ENCODE results near the gene TMEM245.
"Not testable (repeated sequence)": the region's sequence is repeated elsewhere in the genome, so short reads cannot be mapped to it uniquely, and the experiment has no call there.

TMEM245 gene

GRCh38 chr9:109129470-109130197 lies 9.9 kb upstream of the TMEM245 start:
- DNase-seq: no peak

DNA sequence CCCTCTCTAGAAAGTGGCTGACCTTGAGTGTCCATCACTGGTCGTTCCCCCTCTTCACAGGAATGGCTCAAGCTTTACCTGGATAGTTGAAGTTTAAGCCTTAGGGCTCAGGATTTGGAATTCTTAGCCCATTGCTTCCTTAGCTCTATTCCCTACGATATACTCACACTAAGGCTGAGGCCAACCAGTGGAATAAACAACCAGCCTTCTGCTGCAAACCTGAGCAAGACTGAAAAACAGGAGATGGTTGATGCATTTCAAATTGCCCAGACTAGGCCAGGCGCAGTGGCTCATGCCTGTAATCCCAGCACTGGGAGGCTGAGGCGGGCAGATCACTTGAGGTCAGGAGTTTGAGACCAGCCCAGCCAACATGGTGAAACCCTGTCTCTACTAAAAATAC lies 6.9 kb upstream of the TMEM245 start:
- DNase-seq: not testable (repeated sequence)

DNA sequence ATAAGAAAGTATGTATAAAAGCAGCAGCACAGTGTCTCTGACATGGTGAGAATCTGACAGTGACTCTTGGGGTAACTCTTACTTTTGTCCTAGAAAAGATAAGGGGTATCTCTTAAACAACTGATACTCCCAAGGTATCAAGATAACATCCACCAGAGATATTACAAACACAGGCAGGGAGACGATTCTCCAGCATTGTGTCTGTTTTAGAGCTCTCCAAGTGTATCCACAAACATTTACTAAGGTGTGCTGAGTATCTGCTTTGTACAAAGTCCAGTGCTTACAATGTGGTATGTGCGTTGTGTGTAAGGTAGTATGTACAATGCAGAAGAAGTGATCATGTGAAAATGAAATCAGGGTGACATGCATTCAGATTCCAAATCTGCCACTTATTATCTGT lies 4.4 kb upstream of the TMEM245 start:
- no peak for DNase-seq

DNA sequence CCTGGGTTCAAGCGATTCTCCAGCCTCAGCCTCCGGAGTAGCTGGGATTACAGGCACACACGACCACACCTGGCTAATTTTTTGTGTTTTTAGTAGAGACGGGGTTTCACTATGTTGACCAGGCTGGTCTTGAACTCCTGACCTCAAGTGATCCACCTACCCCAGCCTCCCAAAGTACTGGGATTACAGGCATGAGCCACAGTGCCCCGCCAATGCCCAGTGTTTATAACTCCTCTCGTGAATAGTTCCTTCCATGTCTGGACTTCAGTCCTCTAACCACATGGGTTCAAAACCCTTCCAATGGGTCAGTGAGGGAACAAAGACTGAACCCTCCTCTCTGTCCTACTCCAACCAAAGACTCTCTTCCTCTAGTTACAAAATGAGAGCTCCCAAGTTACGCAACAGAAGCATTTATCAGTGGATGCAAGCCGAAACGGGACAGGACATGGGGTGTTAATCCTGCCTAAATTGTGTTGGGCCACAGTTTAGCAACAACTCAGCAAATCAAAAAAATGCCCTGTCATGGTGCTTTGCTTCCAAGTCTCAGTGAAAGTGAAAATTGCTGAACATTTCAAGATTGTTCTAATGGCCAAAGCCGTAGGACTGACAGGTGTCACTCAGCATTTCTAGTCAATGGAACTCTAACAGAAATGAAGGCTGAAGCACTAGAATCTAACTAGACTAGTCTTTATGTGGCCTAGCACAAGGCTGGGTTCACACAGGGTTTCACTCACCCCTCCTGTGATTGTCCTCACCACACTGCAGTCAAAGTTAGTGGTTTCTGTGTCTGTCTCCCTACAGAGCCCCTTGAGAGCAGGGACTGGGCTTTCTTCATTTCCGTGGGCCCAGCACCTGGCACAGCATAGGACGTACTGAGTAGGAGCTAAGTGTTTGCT lies 3.2 kb upstream of the TMEM245 start:
- no peak for DNase-seq

DNA sequence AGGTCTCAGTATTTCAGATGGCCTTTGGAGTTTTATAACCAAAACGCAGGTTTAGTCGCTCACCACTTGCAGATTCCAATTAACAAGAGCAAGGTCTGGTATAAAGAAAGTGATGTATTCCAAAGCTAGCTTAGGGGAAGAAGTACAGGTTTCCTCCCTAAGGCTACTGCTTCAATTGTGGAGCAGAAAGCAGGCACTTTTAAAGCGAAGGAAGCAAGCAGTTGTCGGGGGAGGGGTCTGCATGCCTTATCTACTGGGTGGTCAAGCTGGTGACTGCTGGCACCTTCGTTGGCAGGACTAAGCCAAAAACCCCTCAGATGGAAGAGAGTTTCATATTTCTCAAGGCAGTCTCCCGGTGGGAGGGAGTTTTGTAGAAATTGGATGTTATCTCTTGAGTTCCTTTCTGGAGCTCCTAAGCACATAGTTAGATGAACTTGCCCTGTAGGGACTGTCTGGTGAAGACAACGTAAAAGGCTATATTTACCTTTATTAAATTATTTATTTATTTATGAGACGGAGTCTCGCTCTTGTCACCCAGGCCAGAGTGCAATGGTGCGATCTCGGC lies 1.6 kb upstream of the TMEM245 start:
- no peak for DNase-seq

DNA sequence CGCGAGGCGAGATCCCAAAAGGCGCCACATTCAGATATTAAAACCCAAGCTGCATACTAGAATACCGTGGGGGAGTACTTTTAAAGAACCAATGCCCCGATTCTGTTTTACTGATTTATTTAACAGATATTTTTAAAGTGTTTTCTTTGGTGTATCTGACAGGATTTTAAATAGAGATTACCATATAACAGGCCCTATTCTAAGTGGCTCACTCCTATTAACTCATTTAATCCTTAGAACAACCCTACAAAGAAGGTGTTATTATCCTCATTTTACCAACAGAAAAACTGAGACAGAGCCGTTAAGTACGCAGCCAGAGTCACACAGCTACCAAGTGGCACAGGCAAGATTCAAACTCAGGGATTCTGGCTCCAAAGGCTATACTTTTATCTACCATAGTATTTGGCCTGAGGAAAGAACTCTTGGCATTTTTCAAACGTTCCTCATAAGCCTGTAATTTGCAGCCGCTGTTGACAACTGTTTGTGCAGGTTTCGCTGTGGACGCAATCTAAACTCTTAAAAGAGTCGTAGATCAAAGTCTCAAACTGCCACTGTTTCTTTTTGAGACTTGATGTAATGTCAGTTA lies 550 bp upstream of the TMEM245 start:
- no peak for DNase-seq

- DNase-seq: no peak
Measured at GRCh38 chr9:109118808-109119438, 824 bp downstream of the TMEM245 start.

DNA sequence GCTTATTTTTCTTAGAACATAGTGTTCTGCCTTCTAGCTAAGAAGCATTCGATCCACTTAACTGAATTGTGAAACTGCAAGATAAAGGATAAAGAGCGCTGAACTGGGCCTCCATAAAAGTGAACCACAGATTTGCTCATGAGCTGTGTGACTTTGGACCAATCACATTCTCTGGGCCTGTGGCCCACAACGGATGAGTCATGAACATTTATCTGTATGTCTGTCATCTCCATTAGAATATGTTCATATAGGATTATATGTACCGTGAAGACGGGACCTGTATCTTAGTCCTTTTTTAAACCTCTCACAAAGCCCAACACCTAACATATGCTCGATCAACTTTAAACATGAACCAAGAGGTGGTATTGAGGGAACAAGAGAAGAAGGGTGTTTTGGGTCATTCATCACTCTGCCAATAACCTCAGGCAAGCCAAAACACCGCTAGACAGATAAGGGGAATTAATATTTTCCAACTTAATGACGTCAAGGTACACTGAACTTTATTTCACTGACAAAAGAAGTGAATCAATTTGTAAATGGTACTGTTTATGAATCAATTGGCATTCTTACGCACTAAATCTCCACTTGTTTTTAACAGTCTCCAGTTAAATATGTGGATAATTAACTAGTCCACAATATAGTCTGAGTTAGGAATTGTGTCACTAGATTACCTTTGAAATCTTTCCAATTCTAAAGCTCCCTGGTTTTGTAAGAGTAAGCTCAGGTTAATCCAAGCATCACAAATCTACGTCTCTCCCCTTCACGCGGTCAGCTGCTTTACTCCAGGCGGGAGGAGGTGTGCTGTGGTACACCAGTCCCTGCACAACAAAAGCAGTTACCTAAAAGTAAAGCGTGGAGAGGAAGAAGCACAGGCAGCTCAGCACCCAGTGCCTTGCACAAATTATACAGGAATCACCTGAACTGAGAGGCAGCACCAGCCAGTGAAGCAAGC lies 1.6 kb downstream of the TMEM245 start:
- no peak for DNase-seq

GRCh38 chr9:109115931-109116526 lies 3.7 kb downstream of the TMEM245 start:
- no peak for DNase-seq

GRCh38 chr9:109114670-109115069 lies 5.1 kb downstream of the TMEM245 start:
- no peak for DNase-seq

DNA sequence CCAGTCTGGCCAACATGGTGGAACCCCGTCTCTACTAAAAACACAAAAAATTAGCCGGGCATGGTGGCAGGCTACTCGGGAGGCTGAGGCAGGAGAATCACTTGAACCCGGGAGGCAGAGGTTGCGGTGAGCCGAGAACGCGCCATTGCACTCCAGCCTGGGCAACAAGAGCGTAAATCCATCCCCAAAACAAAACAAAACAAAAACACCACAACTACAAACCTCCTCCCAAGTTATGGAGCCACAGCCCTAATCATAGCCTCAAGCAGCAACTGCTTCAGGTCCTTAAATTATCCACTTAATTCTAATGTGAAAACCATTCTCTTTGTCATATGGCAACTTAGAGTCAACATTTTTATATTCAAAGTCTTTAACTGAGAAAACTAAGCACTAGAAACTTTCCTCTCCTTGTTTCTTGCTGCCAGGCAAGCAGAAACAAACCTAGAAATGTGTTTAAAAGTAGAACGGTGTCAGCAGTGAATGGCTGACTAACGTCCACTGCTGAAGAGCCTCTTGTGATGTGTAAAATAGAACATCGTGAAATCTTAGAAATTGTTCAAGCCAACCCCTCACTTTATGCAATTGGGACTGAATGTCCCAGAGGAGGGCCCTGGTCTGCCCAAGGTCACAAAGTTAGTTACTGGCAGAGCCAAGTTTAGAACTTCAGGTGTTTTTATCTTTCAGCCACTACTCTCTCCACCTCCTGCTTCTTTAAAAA lies 5.7 kb downstream of the TMEM245 start:
- no peak for DNase-seq

- DNase-seq: no peak
Measured at GRCh38 chr9:109113254-109113653, 6.5 kb downstream of the TMEM245 start.

- DNase-seq: no peak
Measured at GRCh38 chr9:109110329-109111021, 9.3 kb downstream of the TMEM245 start.

GRCh38 chr9:109109967-109110328 lies 9.8 kb downstream of the TMEM245 start:
- no peak for DNase-seq

DNA sequence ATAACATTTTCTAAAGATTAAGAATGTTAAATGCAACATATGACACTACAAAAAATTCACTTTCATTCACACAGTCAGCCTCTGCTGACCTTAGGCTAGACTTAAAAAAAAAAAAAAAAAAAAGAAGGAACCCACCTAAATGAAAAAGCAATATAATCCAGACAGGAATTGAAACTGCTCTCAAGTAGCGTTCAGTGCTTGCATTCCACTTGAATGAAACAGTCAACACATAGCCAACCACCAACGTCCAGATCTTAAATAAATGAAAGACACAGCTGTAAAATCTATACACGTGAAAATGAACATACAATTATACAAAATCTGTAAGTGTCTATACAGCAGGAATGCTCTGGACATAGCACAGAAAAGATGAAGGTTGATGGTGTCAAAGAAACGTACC lies 11.4 kb downstream of the TMEM245 start:
- DNase-seq: no peak

- no peak for DNase-seq
Measured at GRCh38 chr9:109107402-109108240, 12.1 kb downstream of the TMEM245 start.

DNA sequence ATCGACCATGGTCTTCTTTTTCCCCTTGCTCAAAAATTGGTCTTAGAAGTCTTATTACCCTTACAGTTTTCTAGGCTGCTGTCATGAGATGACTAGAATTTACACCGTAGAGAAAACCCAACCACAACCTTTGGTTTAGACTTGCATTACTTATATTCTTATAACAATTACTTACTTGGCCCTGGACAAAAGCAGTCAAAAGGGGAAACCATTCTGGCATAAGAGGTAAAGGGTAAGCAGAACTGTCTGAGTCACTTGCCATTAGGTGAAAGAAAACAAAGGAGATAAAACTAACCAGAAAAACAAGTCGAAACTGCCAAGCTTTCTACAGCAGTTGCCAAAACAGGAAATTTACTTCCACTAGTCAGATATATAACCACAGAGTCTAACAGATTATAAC lies 17.9 kb downstream of the TMEM245 start:
- DNase-seq: no peak

DNA sequence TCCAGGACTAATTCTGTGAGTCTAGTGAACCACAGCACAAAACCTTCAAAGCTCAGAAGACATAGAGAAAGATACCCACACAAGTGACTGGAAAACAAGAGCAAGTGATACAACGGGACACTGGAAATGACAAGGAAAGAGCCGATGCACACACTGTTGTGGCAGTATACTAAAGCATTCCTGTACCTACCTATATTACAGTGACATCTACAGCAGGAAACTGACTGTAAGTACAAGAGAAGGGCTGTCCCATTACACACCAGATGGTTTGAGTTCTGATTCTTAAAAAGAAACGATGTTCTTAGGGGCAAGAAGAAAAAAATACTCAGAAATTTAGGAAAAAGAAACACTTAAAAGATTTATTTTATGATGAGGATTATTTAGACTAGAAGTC lies 18.5 kb downstream of the TMEM245 start:
- DNase-seq: no peak

DNA sequence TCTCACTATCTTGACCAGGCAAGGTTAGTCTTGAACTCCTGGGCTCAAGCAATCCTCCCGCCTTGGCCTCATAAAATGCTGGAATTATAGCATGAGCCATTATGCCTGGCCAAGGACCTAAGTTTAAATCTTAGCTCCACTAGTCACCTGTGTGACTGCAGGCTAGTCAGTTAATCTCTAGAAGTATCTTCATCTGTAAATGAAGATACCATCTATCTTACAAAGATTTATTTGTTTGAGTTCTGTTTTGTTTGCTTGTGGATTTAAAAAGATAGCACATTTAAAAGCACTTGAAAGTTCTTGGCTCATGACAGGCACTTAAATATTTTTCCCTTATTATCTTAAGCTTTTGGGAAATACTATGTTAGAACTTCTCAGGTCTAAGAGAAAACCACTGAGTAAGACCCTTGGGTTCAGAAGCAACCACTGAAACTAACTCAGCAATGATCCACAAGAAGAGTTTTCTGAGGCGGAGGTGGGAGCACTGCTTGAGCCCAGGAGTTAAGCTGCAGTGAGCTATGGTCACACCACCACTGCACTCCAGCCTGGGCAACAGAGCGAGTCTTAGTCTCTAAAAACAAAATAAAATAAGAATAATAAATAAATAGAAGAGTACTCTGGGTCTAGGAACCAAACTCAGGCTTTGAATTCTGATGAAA lies 19.1 kb downstream of the TMEM245 start:
- DNase-seq: no peak
